GM18870 (cell line): ENCODE data around the gene PUSL1.

Experiments
- ATAC-seq: cut with Tn5 transposase; IDR thresholded peaks from one replicate; pipeline ENCODE4 v1.9.1; 2021; ENCODE audit warnings: moderate library complexity; ENCODE audit not compliant: unreplicated experiment

Gene PUSL1

DNA sequence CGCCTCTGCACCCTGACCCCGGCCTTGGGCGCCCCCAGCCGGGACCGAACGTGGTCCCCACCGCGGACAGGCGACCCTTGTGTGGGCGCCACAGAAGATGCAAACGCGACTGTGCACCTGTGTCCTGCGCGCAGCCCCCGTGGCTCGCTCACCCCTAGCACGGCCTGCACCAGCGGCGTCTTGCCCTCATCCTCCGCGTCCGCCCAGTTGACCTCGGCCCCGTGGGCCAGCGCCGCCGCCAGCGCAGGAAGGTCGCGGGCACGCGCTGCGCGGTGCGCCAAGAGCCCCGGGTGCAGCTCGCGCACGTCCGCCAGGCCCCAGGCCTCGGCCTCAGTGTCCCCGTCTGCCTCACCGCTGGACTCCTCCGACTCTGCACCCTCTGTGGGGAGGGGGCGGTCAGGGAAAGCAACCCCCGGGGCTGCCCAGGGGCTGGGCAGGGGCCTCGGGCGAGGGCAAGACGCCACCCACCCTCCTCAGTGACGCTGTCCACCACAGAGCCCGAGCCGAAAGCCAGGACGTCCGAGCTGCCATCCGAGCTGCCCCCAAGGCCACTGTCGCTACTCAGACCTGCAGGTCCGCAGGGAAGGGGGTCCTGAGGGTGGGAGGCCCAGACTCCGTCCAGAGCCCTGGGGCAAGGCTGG is 14.0 kb upstream of the PUSL1 start:
- no peak for ATAC-seq

DNA sequence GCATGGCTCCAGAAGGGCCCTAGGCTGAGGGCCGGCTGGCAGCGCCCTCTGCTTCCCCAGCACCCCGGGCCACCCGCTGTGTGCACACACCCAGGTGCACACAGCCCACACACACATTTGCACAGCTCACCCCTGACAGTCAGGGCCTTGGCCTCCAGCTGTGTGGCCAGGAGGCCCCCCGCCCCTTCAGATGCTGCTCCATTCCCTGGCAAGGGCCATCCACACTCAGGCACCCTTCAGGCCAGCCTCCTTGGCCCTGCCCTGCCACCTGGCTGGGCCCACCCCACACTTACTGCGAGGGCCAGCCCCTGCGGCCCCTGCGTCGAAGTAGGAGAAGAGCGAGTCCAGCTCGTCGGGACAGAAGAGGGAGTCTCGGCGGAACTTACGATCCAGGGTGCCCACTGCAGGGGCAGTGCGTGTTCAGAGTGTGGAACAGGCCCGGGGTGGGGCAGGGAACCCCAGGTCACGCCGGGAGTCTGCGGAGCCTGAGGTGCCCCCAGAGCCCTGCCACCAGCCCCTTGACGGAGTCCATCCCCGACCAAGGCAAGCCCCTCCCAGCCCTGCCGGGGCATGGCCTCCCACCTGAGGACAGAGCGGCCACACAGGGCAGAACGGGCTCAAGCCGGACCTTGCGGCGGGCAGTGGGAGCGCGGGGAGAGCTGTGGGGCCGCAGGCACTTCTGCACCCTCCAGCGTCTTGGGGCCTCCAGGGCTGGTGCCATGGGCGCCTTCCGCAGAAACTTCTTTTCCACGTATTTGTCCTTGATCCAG is 13.1 kb upstream of the PUSL1 start:
- no peak for ATAC-seq

DNA sequence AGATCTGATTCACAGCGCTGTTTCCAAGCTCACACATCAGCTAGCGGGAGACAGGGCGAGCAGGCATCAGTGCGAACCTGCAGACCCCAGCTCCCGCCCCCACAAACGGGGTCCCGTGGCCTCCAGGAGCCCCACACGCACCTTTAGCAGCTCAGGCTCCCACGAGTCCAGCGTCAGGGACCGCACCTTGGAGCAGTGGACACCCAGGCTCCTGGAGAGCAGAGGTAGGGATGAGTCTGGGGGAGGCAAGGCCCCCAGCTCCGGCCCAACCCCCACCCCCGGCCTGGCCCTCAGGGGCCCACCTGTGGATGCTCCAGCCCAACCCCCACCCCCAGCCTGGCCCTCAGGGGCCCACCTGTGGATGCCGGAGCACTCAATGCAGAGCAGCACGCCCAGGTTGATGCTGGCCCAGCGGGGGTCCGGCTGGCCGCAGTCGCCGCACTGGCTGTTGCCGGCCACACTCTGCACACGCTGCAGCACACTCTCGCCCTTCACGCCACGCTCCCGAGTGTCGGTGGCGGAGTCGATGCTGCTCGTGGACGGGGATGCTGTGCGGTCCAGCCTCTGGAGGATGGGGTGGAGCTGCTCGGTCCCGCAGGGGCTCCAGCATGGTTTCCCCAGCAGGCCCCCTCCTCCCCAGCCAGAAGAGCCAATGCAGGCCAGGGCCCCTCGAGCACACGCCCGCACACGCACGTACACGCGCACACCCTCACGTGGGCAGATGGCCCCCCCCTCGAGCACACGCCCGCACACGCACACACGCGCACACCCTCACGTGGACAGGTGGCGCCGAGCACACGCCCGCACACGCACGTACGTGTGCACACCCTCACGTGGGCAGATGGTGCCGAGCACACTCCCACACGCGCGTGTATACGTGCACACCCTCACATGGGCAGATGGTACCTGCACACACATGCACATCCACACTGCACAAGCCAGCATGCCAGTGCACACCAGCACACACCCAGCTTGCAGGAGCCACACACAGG is 12.0 kb upstream of the PUSL1 start:
- no peak for ATAC-seq

DNA sequence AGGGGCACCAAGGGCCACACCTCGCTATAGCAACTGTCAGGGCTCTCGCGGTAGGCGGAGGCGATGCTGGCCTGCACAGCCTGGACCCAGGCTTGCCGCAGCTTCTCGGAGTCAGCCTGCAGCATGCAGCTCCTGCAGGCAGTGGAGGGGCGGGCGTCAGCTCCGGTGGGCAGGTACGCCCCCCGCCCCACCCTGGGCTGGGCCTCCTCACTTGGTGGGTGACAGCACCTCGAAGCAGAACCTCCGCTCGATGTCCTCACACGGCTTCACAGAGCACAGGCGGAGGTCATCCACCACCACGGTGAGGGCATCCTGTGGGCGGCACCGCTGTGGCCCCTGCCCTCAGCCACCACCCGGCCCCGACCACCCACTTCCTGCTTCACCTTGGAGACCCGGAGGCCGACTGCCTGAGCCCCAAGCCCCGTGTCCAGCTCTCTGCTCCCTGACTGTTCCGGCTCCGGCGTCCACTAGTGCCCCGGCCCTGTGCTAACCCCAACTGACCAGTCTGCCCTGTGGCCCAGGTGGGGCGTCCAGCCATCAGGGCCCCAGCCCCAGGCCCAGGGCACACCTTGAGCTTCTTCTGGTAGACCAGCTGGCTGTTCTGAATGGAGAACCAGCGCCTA is 10.5 kb upstream of the PUSL1 start:
- ATAC-seq = no peak

DNA sequence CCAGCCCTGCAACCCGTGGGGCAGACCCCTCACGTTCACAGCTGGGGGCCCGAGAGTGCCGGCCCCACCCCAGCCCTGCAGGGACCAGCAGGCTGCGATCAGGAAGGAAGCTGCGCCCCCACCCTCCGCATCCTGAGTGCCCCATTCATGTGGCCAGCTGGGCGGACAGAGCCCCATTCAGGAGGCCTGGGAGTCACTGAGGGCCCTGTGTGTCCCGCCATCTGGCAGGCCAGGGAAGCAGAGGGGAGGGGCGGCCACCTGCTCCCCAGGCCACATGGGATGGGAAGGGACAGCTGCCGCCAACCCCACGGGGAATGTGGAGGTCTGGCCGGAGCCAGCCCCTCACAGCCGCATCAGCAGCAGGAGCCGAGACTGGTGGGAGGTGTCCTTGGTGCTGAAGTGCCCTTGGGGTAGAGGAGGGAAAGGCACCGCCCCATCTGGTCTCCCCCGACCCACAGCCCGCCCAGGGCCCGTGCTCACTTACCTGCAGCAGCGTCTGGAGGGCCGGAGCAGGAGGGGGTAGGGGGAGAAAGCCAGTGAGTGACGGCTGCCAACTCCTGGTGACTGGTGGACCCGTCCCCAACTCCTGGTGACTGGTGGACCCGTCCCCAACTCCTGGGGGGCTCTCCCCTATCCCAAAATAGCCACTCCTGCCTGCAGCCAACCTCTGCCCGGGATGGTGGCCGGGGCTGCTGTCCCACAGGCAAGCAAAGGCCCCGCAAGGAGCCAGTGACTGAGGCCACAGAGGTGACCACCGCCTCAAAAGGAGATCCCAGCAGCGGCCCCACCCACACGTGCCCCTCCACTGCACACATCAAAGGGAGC is 9.3 kb upstream of the PUSL1 start:
- ATAC-seq = no peak

DNA sequence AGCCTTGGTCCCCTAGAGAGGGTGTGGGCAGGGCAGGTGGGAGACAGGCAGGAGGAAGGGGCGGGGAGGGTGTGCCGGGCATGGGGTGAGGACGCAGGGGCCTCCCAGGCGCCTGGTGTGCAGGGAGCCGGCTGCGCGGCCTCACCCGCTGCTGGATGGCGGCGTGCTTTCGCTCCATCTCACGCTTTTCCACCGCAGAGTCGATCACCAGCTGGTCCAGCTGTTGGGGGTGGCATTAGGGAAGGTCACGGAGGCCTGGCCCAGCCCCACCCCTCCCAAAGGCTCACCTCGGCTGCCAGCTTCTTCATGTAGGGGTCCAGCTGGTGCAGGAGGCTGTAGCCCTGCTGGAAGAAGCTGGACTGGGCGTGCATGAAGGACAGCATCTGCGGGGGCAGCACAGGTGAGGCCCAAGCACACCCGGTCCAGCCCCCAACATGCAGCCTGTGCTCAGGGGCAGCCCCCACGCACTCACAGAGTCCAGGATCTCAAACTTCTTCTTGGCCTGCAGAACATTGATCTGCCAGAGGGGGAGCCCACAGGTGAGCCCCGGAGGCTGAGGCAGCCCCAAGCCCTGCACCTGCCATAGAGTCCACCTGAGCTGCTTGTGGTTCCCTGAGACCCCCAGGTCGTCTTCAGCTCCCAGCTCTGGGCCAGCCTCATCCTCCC is 8.6 kb upstream of the PUSL1 start:
- no peak for ATAC-seq

DNA sequence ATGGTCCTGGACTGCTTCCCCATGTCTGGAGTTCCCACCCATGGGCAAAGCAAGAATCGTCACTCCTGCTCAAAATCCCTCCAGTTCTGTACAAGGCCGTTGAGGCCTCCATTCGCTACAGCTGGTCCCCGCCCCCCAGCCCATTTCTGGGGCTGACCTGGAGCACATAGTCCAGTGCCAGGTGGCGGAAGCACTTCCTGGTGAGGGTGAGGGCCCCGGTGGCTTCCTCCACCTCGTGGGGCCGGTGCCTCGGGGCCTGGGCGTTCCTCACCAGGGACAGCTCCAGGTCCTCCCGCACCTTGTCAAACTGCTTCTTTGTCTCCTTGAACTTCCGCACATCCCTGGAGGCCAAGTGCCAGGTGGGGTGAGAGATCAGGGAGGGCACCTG is 8.1 kb upstream of the PUSL1 start:
- ATAC-seq = no peak

DNA sequence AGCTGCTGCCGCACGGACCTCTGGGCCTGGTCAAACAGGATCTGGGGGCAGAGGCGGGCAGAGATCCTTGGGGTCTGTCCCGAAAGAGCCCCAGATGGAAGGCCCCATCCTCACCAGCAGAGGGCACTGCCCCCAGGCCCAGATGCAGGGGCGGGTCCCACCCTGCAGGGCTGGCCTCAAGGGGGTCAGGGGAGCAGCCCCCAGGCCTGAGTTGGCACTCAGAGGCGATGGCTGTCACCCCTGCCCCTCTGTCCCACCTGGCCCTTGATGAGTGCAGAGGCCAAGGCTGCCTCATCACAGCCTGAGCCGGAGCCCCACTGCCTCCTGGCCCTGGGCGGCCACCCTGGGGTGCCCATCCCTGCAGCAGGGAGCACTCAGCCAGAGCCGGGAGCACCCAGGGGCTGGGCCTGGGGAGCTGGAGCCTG is 6.4 kb upstream of the PUSL1 start:
- no peak for ATAC-seq

DNA sequence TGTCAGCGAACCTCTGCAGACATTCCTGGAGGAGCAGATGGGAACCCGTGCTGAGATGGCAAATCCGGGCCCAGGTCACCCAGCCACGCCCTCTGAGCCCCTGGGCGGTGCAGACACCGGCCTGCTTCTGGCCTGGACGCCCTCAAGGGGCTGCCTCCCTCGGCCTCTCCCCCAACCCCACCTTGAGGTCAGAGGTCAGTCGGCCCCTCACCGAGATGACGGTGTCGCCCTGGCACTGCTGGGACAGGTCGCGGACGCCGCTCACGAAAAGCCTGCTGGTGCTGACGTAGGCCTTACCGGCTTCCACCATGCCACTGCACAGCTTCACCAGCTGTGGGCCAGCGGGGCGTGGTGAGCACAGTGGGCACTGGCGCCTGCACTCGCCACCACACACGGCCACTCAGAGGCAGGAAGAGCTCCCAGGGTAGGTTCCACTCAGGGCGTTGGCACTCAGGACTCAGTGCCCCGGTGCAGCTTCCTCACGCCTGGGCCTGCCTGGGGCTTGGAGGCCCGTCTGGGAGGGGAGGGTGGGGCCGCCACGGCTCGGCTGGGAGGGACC is 5.4 kb upstream of the PUSL1 start:
- ATAC-seq = no peak

DNA sequence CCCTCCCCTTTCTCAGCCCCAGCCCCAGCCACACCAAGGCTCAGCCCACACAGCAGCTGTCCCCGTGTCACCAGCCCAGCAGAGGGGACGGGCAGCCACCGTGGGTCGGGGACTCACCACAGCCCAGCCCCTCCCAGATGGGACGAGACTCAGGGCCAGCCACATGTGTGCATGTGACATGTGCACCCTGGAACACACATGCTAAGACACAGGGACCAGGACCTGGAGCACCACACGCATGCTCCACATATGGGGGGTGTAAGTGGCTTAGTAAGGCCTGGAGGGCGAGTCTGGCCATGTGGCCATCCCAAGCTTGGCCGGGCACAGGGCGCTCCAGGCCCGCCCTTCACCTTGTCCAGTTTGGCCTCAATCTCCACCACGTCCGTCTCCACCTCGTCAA is 4.7 kb upstream of the PUSL1 start:
- no peak for ATAC-seq

DNA sequence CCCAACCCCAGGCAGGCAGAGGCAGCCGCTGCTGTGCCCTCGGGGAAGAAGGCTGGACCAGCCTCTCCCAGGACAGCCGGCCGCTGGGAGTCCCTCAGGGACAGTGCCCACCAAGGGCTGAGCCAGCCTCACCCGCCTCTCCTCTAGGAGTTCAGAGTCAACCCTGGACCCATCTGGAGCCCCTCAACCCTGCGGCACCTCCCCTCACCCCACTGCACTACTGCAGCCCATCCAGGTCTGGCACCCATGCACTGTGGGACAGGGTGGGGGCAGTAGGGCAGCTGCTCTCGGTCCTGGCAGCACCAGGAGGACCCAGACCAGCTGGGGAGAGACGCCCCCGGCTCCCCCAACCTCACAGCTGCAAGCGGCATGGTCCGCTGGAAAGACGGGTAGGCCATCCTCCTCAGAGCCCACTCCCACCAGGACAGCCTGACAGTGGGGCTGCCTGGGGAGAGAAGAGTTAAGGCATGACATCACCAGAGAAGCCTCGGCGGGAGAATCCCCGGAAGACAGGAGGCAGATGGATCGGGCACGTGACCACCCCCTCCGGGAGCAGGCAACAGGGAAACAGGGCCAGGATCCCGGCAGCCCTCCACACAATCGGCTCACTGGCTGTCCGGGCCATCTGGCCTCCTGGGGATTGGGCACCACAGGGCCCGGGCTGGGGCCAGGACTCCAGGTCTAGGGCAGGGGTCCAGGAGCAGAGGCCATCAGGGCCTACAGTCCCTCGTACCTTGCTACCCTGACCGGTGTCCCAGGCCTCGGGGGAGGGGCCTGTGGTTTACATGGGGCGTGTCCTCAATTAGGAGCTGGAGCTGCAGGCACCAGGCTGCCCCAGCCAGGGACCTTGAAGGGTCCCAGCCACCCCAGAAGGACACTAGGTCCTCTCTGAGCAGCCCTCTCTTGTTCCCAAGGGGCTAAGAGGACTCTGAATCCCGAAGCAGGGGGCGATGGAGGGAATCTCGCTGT is 3.8 kb upstream of the PUSL1 start:
- no peak for ATAC-seq

DNA sequence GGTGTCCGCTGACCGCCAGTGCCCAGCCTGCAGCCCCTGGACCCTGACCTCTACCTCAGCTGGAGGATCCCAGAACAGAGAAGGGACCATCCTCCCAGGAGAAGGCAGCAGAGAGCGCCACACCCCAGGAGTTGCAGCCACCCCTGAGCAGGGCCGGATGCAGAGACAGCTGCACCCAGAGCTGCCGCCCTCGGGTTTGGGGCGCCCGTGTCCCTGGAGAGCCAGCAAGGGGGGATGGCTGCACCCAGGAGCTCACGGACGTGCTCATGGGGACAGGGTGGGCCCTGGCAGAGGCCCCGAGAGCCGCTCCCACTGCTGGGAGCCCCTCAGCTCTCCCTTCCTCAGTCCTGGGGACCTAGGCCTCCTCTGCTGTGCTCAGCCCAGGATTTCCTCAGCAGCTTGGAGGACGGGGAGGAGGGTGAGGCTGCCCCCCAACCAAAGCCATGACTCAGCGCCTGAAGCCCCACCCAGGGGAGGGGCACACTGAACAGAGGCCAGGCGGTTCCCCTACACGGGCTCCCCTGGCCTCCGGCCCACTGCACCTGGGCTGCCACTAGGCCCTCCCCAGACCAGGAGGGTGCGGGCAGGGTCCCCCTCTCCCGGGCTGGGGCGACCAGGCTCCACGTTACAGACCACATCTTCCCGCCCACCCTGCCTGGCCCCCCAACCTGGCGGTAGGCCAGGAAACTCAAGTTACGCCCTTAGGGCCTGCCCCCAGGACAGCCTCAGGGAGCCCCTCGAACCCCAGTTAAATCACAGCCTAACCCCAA is 2.9 kb upstream of the PUSL1 start:
- no peak for ATAC-seq

DNA sequence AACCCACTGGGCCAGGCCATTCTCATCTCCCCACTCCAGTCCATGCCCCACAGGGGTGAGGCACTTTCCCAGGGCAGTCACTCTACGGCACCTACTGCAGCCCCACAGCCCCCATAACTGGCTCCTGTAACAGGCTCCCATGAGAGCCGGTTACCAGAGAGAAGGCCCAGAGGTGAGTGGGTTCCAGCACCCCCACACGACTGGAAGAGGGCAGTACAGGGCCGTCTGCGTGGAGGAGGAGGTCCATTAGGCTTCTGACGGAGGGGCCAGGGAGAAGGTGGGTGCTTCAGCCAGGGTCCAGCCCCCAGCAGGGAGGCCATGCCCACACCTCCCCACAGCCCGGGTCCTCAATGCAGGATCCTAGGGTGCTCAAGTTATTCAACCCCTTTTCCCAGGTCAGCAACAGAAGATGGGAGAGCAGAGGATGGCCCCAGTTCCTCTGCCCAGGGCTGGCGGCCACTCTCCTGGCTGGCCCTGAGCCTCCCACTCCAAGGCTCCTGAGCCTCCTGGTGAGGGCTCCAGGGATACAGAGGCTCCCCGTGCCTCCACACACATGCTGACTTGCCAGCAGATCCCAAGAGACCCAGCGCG is 2.2 kb upstream of the PUSL1 start:
- ATAC-seq = no peak

DNA sequence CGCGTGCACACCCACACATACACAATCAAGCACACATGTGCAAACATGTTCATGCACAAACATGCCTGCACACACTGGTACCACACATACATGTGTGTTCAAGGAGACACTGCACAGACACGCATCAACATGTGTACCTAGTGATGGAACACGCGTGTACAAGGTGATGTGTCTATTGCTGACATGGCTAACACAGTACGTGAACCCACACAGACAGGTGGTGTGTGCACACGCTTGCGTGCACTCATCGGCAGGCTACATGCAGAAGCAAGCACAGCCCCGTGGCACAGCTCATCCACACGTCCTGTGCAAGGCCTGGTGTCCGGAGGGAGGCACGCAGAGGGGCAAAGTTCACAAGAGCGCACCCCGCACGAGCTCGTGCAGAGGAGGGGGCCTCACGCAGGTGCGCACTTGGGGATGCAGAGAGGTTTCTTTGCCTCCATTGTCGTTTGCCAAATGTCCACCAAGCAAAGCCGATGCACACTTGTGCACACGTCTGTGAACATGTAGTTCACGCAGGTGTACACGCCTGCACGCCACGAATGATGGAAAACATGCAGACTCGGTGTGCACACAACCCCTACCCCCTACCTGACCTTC is 1.6 kb upstream of the PUSL1 start:
- no peak for ATAC-seq

DNA sequence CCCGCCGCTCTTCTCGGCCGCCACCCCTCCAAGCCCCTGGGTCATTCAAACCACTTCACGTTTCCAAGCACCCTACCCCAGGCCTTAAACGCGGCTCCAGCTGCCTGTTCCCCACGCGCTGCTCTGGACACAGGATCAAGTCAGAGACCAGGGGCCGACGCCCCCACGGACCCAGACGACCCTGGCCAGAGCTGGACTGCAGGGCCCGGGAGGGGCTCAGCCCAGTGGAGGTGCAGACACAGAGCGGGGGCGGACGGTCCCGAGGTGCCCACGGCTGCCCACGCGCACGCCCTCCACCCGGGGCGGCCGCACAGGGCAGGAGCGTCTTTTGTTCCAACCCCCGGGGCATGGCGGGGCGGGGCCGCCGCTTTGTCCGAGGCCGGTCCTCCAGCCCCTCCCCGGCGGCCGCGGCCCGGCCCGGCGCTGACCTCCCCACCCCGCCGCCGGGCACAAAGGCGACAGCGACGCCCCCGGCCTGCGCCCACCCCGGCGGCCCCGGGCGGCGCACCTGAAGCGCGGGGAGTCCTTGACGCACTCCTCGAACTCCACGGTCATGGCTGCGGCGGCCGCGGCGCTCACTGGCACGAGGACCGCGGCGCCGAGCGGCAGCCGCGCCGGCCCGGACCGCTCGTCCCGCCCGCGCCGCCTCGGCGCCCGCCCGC is 1.0 kb upstream of the PUSL1 start:
- no peak for ATAC-seq

DNA sequence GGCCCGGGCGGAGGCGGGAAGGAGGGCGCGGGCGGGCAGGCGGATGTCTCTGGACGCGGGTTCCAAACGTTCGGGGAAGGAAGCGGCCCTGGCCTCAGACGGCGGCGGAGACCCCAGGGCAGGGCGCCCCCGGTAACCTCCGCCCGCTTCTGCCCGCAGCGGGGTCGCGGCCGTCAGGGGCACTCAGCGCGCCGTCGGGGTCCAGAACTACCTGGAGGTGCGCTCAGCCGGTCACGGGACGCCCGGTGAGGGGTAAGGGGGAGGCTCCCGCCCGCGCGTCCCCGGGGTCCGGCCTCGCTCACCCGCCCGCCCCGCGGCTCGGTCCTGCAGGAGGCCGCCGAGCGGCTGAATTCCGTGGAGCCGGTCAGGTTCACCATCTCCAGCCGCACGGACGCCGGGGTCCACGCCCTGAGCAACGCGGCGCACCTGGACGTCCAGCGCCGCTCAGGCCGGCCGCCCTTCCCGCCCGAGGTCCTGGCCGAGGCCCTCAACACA is 406 bp downstream of the PUSL1 start:
- ATAC-seq = peak; percentile 7
